Measurements from ENCODE around the gene TSLP. TPM values are rescaled to one million over a fixed set of nuclear protein-coding genes. Genes with fewer than 3 reads are reported as not detected.

Gene TSLP
- total RNA-seq, 1 donor from 2014 or later, result not detected

- Mint-ChIP-seq H3K27me3 (no peaks in the 10 kb centered on the region), H3K36me3 (ENCODE audit: low read depth) (peaks cover 53% of the 10 kb centered on the region), H3K4me1 (peaks cover 31% of the 10 kb centered on the region), H3K27ac (no peak overlapping the region), H3K9me3 (no peaks in the 10 kb centered on the region), H3K4me3 (no peak overlapping the region)
- intact Hi-C loops (cut with micrococcal nuclease), result loop anchor here (10.0 kb wide), 1 partner anchor 1609 kb away; no protein-coding TSS in a partner anchor
- DNase-seq (no peak), ATAC-seq (ENCODE audit: low read depth) (no peak)
- TF ChIP-seq CTCF (IDR thresholded peaks at IDR 0.05), result no peak
- CTCF ChIA-PET, result no interaction called here
- POLR2A ChIA-PET, result no interaction called here
Observed at GRCh38 chr5:111095982-111096381, 24.5 kb downstream of the TSLP start.

- peaks cover 76% of the 10 kb centered on the region for H3K36me3 Mint-ChIP-seq (ENCODE audit: low read depth)
Observed at GRCh38 chr5:111099058-111099778, 27.7 kb downstream of the TSLP start.

GRCh38 chr5:111106320-111106948, 34.9 kb downstream of the TSLP start:
- CTCF ChIA-PET, result no interaction called here
- Mint-ChIP-seq H3K27ac (no peak overlapping the region), H3K4me1 (no peaks in the 10 kb centered on the region), H3K27me3 (no peaks in the 10 kb centered on the region), H3K36me3 (ENCODE audit: low read depth) (peaks cover 84% of the 10 kb centered on the region), H3K9me3 (no peaks in the 10 kb centered on the region), H3K4me3 (no peak overlapping the region)
- ATAC-seq (ENCODE audit: low read depth) (no peak), DNase-seq (no peak)
- no peak for TF ChIP-seq CTCF (IDR thresholded peaks at IDR 0.05)
- POLR2A ChIA-PET, result no interaction called here
- intact Hi-C loops (cut with micrococcal nuclease), result no loop called here

More at GRCh38 chr5:111099058-111099778, 27.7 kb downstream of the TSLP start:
- peaks cover 8% of the 10 kb centered on the region for H3K4me1 Mint-ChIP-seq
- intact Hi-C loops (cut with micrococcal nuclease), result loop anchor here (10.0 kb wide), 1 partner anchor 1606 kb away; no protein-coding TSS in a partner anchor
- ATAC-seq (ENCODE audit: low read depth), result no peak
- CTCF ChIA-PET, result no interaction called here
- DNase-seq, result no peak
- H3K4me3 Mint-ChIP-seq, result no peak overlapping the region
- H3K27ac Mint-ChIP-seq, result no peak overlapping the region
- no peak for TF ChIP-seq CTCF (IDR thresholded peaks at IDR 0.05)
- no peaks in the 10 kb centered on the region for H3K9me3 Mint-ChIP-seq
- POLR2A ChIA-PET, result no interaction called here
- no peaks in the 10 kb centered on the region for H3K27me3 Mint-ChIP-seq

GRCh38 chr5:111107371-111107770, 35.9 kb downstream of the TSLP start:
- H3K36me3 Mint-ChIP-seq (ENCODE audit: low read depth), result peaks cover 85% of the 10 kb centered on the region
- H3K27me3 Mint-ChIP-seq, result no peaks in the 10 kb centered on the region
- ATAC-seq (ENCODE audit: low read depth) (no peak), DNase-seq (no peak)
- TF ChIP-seq CTCF (IDR thresholded peaks at IDR 0.05), result no peak
- no peaks in the 10 kb centered on the region for H3K9me3 Mint-ChIP-seq
- intact Hi-C loops (cut with micrococcal nuclease), result no loop called here
- CTCF ChIA-PET, result no interaction called here
- H3K4me1 Mint-ChIP-seq, result no peaks in the 10 kb centered on the region
- H3K27ac Mint-ChIP-seq, result no peak overlapping the region
- POLR2A ChIA-PET, result no interaction called here
- H3K4me3 Mint-ChIP-seq, result no peak overlapping the region

- H3K36me3 Mint-ChIP-seq (ENCODE audit: low read depth), result peaks cover 79% of the 10 kb centered on the region
- H3K27me3 Mint-ChIP-seq, result no peaks in the 10 kb centered on the region
- no peak for ATAC-seq (ENCODE audit: low read depth)
- no peak overlapping the region for H3K4me3 Mint-ChIP-seq
- no peak overlapping the region for H3K27ac Mint-ChIP-seq
- TF ChIP-seq CTCF (IDR thresholded peaks at IDR 0.05), result no peak
- ChIA-PET CTCF (no interaction called here), POLR2A (no interaction called here)
- intact Hi-C loops (cut with micrococcal nuclease), result no loop called here
- H3K4me1 Mint-ChIP-seq, result peaks cover 3% of the 10 kb centered on the region
- DNase-seq, result no peak
- H3K9me3 Mint-ChIP-seq, result no peaks in the 10 kb centered on the region
Observed at GRCh38 chr5:111111956-111112355, 40.4 kb downstream of the TSLP start.

Data from activated B cell treated with CpG ODN at 0.5 μM for 24 hours (primary cell).